HL-60 (cell line): ENCODE data around the gene KRTAP2-1.

Experiments used
- CTCF ChIP-seq: IDR thresholded peaks from one replicate; pipeline ENCODE4 v1.5.1; 2011; ENCODE audit warnings: low read length, control low read depth, inconsistent platforms; ENCODE audit not compliant: insufficient read depth
- POLR2AphosphoS5 ChIP-seq: IDR thresholded peaks from 2 replicates; pipeline ENCODE4 v1.6.1; 2012; ENCODE audit warnings: low read depth
- SPI1 ChIP-seq: IDR thresholded peaks from 2 replicates; pipeline ENCODE4 v1.6.1; 2012; ENCODE audit warnings: low read depth, mild to moderate bottlenecking, borderline replicate concordance

GRCh38 chr17:41071606-41072360, 24.7 kb upstream of the KRTAP2-1 start:
- TF ChIP-seq POLR2AphosphoS5, result no peak
- TF ChIP-seq CTCF, result no peak
- no peak for TF ChIP-seq SPI1
